Measurements from ENCODE around the gene NEIL3. TPM values are rescaled to one million over a fixed set of nuclear protein-coding genes. Genes with fewer than 3 reads are reported as not detected.

NEIL3 gene, protein sequence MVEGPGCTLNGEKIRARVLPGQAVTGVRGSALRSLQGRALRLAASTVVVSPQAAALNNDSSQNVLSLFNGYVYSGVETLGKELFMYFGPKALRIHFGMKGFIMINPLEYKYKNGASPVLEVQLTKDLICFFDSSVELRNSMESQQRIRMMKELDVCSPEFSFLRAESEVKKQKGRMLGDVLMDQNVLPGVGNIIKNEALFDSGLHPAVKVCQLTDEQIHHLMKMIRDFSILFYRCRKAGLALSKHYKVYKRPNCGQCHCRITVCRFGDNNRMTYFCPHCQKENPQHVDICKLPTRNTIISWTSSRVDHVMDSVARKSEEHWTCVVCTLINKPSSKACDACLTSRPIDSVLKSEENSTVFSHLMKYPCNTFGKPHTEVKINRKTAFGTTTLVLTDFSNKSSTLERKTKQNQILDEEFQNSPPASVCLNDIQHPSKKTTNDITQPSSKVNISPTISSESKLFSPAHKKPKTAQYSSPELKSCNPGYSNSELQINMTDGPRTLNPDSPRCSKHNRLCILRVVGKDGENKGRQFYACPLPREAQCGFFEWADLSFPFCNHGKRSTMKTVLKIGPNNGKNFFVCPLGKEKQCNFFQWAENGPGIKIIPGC
- under 1 TPM in 1 of 4 donors, not detected in 3; 0.57 TPM for total RNA-seq

DNA sequence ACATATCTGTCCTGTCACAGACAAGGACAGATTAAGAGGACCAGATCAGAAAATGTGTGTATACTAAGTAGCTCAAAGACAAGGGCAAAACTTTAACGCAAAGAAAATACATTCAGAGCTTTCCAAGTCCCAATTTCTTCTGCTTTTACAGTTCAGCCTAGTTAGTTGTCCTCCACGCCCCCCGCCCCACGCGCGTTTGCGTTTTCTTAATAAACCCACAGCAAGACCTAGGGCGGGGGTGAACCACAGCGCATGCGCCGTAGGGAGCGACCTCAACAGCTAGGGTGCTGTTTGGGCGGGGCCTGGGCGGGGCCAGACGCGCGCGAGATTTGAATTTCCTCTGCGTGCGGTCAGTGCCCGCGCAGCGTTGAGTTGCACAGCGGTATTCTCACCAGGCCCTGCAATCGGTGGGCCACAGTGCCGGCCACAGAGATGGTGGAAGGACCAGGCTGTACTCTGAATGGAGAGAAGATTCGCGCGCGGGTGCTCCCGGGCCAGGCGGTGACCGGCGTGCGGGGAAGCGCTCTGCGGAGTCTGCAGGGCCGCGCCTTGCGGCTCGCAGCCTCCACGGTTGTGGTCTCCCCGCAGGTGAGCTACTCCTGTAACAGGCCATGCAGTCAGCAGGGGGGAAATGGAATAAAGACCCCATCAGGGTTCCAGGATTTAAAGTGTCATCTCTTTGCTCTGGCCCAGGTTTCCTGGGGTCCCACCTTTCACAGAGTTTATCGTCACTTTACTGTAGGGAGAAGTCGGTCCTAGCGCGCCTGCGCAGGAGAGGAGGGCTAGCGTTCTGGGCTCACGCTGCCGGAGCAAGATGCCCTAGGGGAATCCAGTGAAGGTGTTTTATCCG, at the start of gene NEIL3:
TSS of gene NEIL3 (plus strand) at position 353 of the 850 bp plus-strand sequence. CDS start at position 433, 80 bp downstream.
- no peaks in the 10 kb centered on the region for H3K36me3 ChIP-seq
- peaks cover 0 to 8% (median 4%) of the 10 kb centered on the region in 3 donors for H3K4me1 ChIP-seq
- H3K27me3 ChIP-seq, result no peaks in the 10 kb centered on the region
- peak within 1 kb of the TSS; percentile 29 to 57 for H3K4me3 ChIP-seq
- WGBS, 2 donors (ENCODE audit: low coverage in 1 of 2), result 0 to 1% methylated on average over 13 to 16 of the region's 52 CpGs
- TF ChIP-seq, protein P1, sequence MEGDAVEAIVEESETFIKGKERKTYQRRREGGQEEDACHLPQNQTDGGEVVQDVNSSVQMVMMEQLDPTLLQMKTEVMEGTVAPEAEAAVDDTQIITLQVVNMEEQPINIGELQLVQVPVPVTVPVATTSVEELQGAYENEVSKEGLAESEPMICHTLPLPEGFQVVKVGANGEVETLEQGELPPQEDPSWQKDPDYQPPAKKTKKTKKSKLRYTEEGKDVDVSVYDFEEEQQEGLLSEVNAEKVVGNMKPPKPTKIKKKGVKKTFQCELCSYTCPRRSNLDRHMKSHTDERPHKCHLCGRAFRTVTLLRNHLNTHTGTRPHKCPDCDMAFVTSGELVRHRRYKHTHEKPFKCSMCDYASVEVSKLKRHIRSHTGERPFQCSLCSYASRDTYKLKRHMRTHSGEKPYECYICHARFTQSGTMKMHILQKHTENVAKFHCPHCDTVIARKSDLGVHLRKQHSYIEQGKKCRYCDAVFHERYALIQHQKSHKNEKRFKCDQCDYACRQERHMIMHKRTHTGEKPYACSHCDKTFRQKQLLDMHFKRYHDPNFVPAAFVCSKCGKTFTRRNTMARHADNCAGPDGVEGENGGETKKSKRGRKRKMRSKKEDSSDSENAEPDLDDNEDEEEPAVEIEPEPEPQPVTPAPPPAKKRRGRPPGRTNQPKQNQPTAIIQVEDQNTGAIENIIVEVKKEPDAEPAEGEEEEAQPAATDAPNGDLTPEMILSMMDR (IDR thresholded peaks at IDR 0.05), result no peak
- TF ChIP-seq EP300 (IDR thresholded peaks at IDR 0.05) (no peak), POLR2A (IDR thresholded peaks at IDR 0.05) (no peak)
- peak; percentile 82 for ATAC-seq
- no peaks in the 10 kb centered on the region for H3K9me3 ChIP-seq
- H3K27ac ChIP-seq, result peak within 1 kb of the TSS in 1 of 4 donors; percentile 42

DNA sequence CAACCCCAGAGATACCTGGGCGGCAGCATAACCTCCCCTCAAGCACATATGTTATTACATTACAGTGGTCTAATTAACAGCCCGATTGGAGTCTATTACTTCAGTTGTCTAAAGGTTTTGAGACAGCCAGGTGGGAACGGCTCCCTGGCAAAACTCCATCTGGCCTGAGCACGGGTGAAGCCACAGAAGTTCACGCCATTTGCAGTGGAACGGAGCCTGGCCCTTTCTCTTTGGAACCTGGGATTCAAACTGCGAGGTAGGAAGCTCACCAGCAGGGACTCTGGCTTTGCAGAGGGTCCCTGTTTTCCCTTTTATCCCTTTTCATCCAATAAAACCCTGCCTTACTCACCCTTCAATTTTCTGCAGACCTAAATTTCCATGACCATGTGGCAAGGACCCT, 45.9 kb upstream of the NEIL3 start:
- H3K27me3 ChIP-seq, result no peaks in the 10 kb centered on the region
- TF ChIP-seq POLR2AphosphoS5 (IDR thresholded peaks at IDR 0.05) (no peak), EP300 (IDR thresholded peaks at IDR 0.05) (no peak), POLR2A (IDR thresholded peaks at IDR 0.05) (no peak)
- TF ChIP-seq, protein P1 (IDR thresholded peaks at IDR 0.05), result no peak
- H3K4me3 ChIP-seq, result no peak overlapping the region
- no peaks in the 10 kb centered on the region for H3K9me3 ChIP-seq
- no peak for ATAC-seq
- no peak overlapping the region for H3K27ac ChIP-seq
- H3K4me1 ChIP-seq, result no peaks in the 10 kb centered on the region
- WGBS, 2 donors (ENCODE audit: low coverage in 1 of 2), result 85 to 92% methylated on average over 4 to 7 of the region's 7 CpGs
- H3K36me3 ChIP-seq, result no peaks in the 10 kb centered on the region

DNA sequence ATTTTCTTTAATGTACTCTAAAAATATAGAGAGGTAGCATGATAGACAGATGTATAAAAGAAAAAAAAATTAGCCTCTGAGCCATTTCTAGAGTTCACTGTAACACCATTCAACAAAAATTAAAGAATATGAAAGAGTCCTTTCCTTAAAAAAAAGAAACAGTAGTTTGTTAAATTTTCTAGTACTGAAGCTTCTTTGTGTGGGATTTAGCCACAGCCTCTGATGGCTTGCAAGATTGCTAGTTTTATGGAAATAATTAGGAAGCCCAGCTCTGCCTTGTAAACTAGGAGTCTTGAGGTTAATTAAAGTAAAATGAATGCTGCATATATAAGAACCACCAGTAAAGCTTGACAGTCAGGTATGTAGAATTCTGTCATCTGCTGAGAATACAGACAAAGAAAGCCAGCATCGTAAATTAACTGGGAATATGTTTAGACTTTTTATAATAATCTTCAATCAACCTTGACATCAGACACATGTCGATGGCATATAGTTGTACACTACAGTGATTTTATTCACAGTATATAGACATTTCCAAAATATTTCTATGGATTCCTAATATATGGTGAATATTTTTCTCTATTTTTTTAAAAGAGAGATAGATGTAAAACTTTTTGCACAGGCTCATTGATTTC, 44.8 kb upstream of the NEIL3 start:
- 44 to 45% methylated on average over 2 of the region's 2 CpGs for WGBS, 2 donors (ENCODE audit: low coverage in 1 of 2)
- no peaks in the 10 kb centered on the region for H3K9me3 ChIP-seq
- ATAC-seq, result no peak

DNA sequence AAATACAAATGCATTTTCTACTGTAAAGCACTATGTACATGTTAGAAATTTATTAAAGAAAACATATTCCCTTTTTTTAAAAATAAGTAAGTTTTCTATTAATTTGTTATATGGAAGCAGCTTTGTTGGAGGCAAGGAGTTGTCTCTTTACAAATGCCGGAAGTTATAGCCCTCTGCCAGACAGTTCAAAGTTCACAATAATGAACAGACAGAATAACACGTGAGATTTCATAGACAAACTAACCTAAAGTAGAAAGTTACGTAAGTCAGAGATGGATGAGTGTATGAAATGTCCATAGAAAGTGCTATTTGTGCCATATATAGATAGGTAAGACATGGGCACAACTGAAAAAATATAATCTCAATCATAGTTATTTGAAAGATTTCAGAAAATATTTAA, 43.9 kb upstream of the NEIL3 start:
- no peak for TF ChIP-seq POLR2AphosphoS5 (IDR thresholded peaks at IDR 0.05)
- TF ChIP-seq EP300 (IDR thresholded peaks at IDR 0.05), result no peak
- TF ChIP-seq, protein P1 (IDR thresholded peaks at IDR 0.05), result no peak
- no peak for TF ChIP-seq POLR2A (IDR thresholded peaks at IDR 0.05)
- H3K27ac ChIP-seq, result no peak overlapping the region
- no peaks in the 10 kb centered on the region for H3K4me1 ChIP-seq
- WGBS, 2 donors (ENCODE audit: low coverage in 1 of 2), result 74 to 94% methylated on average over 2 to 3 of the region's 3 CpGs
- H3K36me3 ChIP-seq, result no peaks in the 10 kb centered on the region
- H3K9me3 ChIP-seq, result no peaks in the 10 kb centered on the region
- no peak overlapping the region for H3K4me3 ChIP-seq
- H3K27me3 ChIP-seq, result no peaks in the 10 kb centered on the region
- no peak for ATAC-seq

More for the DNA sequence above, 44.8 kb upstream of the NEIL3 start:
- no peaks in the 10 kb centered on the region for H3K27me3 ChIP-seq
- no peak overlapping the region for H3K4me3 ChIP-seq
- no peaks in the 10 kb centered on the region for H3K36me3 ChIP-seq
- TF ChIP-seq, protein P1 (IDR thresholded peaks at IDR 0.05), result no peak
- TF ChIP-seq POLR2AphosphoS5 (IDR thresholded peaks at IDR 0.05) (no peak), EP300 (IDR thresholded peaks at IDR 0.05) (no peak), POLR2A (IDR thresholded peaks at IDR 0.05) (no peak)
- no peak overlapping the region for H3K27ac ChIP-seq
- no peaks in the 10 kb centered on the region for H3K4me1 ChIP-seq

All from gastroesophageal sphincter (tissue), 4 donors.